Stimulated activated CD8-positive, alpha-beta memory T cell treated with anti-CD3 and anti-CD28 coated beads, Interleukin-4, amount 100 ng/mL, for 4 hours (primary cell): ENCODE measurements around the gene WBP1.
"Not testable (repeated sequence)": the region's sequence is repeated elsewhere in the genome, so short reads cannot be mapped to it uniquely, and the experiment has no call there.

Experiments used
- DNase-seq, 2 donors: peaks; one replicate each; pipeline ENCODE4 v3.0.0-alpha.2; 2020; ENCODE audit warnings: low read depth in 2 of 2, low spot score in 1 of 2

WBP1 gene

GRCh38 chr2:74458132-74458937, at the start of gene WBP1:
WBP1 (plus strand) TSS chr2:74458438; CDS start chr2:74458603, 165 bp downstream.
- peak; percentile 99 for DNase-seq

GRCh38 chr2:74413001-74413698, 45.1 kb upstream of the WBP1 start:
- no peak for DNase-seq

- no peak for DNase-seq
Observed at GRCh38 chr2:74414441-74414840, 43.8 kb upstream of the WBP1 start.

- DNase-seq: no peak
Observed at GRCh38 chr2:74414881-74415761, 43.1 kb upstream of the WBP1 start.

- DNase-seq: no peak
Observed at GRCh38 chr2:74415762-74416395, 42.4 kb upstream of the WBP1 start.

GRCh38 chr2:74416778-74417177, 41.5 kb upstream of the WBP1 start:
- no peak for DNase-seq

- no peak for DNase-seq
Observed at GRCh38 chr2:74417197-74417596, 41.0 kb upstream of the WBP1 start.

- no peak for DNase-seq
Observed at GRCh38 chr2:74417763-74418162, 40.5 kb upstream of the WBP1 start.

- no peak for DNase-seq
Observed at GRCh38 chr2:74418312-74418711, 39.9 kb upstream of the WBP1 start.

- DNase-seq: no peak
Observed at GRCh38 chr2:74419345-74419744, 38.9 kb upstream of the WBP1 start.

- no peak for DNase-seq
Observed at GRCh38 chr2:74420006-74420405, 38.2 kb upstream of the WBP1 start.

GRCh38 chr2:74420443-74421103, 37.7 kb upstream of the WBP1 start:
- not testable (repeated sequence) for DNase-seq

- peak; percentile 73 to 89 for DNase-seq
Observed at GRCh38 chr2:74421221-74421870, 36.9 kb upstream of the WBP1 start, which contains the start of the genes C2orf81 and WDR54. C2orf81 (minus strand) TSS chr2:74421619; CDS start chr2:74421560, 59 bp downstream. WDR54 (plus strand) TSS chr2:74421730; CDS start chr2:74422154, 424 bp downstream.

- DNase-seq: no peak
Observed at GRCh38 chr2:74423231-74424095, 34.8 kb upstream of the WBP1 start.

- no peak for DNase-seq
Observed at GRCh38 chr2:74424139-74424992, 33.9 kb upstream of the WBP1 start.

GRCh38 chr2:74424995-74425406, 33.2 kb upstream of the WBP1 start:
- DNase-seq: no peak

GRCh38 chr2:74425523-74425922, 32.7 kb upstream of the WBP1 start:
- DNase-seq: no peak
